ENCODE measurements around the gene KCP. TPM values are rescaled to one million over a fixed set of nuclear protein-coding genes. Genes with fewer than 3 reads are reported as not detected.
"Not testable (repeated sequence)": the region's sequence is repeated elsewhere in the genome, so short reads cannot be mapped to it uniquely, and the experiment has no call there.

KCP gene
- total RNA-seq, 2 experiments from 2014 or later = 0.11 TPM; not detected in 1

DNA sequence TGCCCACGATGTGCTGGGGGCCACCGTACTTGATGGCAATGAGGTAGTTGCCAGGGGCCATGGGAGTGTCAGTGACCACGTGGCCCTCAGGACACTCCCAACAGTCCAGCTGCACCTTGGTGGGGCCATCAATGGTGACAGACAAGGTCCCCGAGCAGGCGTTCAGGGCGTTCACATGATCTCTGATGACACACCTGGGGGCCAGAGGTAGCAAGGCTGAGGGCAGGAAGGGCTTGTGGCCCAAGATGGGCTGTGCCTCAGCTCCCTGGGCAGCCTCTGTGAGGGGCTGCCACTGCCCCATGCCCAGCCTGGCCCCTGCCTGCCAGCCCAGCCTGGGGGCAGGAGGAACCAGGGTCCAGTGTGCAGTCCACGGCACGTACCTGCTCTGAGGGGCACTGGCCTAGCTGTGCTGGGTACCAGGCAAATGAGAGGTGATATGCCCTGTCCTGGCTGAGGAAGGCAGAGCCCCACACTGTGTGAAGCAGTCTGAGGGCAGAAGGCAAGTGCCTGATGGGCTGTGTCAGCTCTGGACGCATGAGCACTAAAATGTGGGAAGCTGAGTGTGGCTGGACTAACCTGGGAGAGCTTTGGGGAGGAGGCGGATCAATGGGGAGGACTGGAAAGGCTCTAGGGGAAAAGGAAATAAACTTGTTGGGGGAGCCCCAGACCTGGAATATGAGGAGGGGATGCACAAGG lies 3.5 kb upstream of the KCP start:
- Histone ChIP-seq H3K9me3 (ENCODE audit: control insufficient read depth in 1 of 2, insufficient read depth in 1 of 2, low read length in 2 of 2) (peaks cover 0 to 12% of the 10 kb centered on the region in 2 experiments), H3K27ac (ENCODE audit: low read depth in 1 of 2, low read length in 2 of 2) (no peak overlapping the region), H3K4me3 (ENCODE audit: low read length) (no peak overlapping the region), H3K4me1 (ENCODE audit: insufficient read depth, low read length) (peaks cover 13% of the 10 kb centered on the region), H3K36me3 (ENCODE audit: insufficient read depth, low read length) (no peaks in the 10 kb centered on the region), H3K27me3 (ENCODE audit: control insufficient read depth in 1 of 2, insufficient read depth in 2 of 2, low read length in 2 of 2) (peaks cover 34 to 45% of the 10 kb centered on the region in 2 experiments)
- CTCF ChIA-PET = no interaction called here
- peaks cover 6% of the 10 kb centered on the region for H3K4me1 Mint-ChIP-seq (ENCODE audit: low read depth)
- peaks cover 69% of the 10 kb centered on the region for H3K27me3 Mint-ChIP-seq
- ATAC-seq (ENCODE audit: poor library complexity) = no peak
- POLR2A ChIA-PET = no interaction called here
- no peak overlapping the region for H3K27ac Mint-ChIP-seq
- no peak for DNase-seq
- intact Hi-C loops (cut with DNase I, micrococcal nuclease) = no loop called here
- no peaks in the 10 kb centered on the region for H3K9me3 Mint-ChIP-seq
- H3K4me3 Mint-ChIP-seq = no peak overlapping the region
- H3K36me3 Mint-ChIP-seq (ENCODE audit: low read depth) = no peaks in the 10 kb centered on the region
- TF ChIP-seq, protein P1, sequence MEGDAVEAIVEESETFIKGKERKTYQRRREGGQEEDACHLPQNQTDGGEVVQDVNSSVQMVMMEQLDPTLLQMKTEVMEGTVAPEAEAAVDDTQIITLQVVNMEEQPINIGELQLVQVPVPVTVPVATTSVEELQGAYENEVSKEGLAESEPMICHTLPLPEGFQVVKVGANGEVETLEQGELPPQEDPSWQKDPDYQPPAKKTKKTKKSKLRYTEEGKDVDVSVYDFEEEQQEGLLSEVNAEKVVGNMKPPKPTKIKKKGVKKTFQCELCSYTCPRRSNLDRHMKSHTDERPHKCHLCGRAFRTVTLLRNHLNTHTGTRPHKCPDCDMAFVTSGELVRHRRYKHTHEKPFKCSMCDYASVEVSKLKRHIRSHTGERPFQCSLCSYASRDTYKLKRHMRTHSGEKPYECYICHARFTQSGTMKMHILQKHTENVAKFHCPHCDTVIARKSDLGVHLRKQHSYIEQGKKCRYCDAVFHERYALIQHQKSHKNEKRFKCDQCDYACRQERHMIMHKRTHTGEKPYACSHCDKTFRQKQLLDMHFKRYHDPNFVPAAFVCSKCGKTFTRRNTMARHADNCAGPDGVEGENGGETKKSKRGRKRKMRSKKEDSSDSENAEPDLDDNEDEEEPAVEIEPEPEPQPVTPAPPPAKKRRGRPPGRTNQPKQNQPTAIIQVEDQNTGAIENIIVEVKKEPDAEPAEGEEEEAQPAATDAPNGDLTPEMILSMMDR (IDR thresholded peaks at IDR 0.05) = no peak

DNA sequence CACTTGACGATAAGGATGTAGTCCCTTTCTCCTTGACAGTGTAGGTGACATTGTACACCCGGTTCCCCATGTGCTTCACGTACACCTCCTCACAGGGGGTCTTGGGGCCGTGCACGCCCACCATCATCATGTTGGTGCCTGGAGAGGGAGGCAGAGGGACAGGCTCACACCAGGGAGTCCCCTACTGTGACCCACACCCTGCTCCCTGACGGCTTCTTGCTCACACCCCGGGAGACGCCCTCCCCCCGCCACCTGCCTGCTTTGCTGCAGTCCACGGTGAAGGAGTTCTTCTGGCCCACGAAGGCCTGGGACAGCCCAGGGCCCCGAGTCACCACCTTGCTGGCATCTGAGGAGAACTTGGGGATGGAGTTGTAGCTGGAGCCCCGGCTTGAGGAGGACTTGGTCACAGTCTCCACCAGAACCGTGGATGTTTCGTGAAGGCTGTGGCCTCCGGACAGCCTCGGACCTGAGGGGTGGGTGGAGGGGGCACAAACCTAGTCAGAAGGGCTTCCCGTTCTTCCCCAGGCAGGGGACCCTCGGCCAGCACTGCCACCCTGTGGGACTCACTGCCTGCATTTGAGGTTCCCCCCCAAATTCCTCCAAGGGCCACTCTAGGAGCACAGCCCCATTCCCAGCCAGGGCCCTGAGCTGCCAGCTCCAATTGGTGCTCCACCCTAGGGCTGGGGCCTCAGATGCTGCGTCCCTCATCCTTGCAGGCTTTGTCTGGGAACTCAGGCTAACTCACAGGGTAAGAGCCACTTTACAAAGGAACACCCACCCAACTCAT lies 2.4 kb upstream of the KCP start:
- POLR2A ChIA-PET; H3K9me3 Mint-ChIP-seq; ATAC-seq (ENCODE audit: poor library complexity); H3K27ac ChIP-seq (ENCODE audit: low read depth in 1 of 2, low read length in 2 of 2); H3K4me1 Mint-ChIP-seq (ENCODE audit: low read depth); intact Hi-C loops (cut with DNase I, micrococcal nuclease); CTCF ChIA-PET; H3K4me3 Mint-ChIP-seq; H3K4me3 ChIP-seq (ENCODE audit: low read length); DNase-seq; H3K36me3 ChIP-seq (ENCODE audit: insufficient read depth, low read length); H3K27ac Mint-ChIP-seq; H3K36me3 Mint-ChIP-seq (ENCODE audit: low read depth): not testable (repeated sequence)
- H3K9me3 ChIP-seq (ENCODE audit: control insufficient read depth in 1 of 2, insufficient read depth in 1 of 2, low read length in 2 of 2) = peaks cover 0 to 12% of the 10 kb centered on the region in 2 experiments
- H3K4me1 ChIP-seq (ENCODE audit: insufficient read depth, low read length) = peaks cover 13% of the 10 kb centered on the region
- peaks cover 71% of the 10 kb centered on the region for H3K27me3 Mint-ChIP-seq
- H3K27me3 ChIP-seq (ENCODE audit: control insufficient read depth in 1 of 2, insufficient read depth in 2 of 2, low read length in 2 of 2) = peaks cover 34 to 48% of the 10 kb centered on the region in 2 experiments

DNA sequence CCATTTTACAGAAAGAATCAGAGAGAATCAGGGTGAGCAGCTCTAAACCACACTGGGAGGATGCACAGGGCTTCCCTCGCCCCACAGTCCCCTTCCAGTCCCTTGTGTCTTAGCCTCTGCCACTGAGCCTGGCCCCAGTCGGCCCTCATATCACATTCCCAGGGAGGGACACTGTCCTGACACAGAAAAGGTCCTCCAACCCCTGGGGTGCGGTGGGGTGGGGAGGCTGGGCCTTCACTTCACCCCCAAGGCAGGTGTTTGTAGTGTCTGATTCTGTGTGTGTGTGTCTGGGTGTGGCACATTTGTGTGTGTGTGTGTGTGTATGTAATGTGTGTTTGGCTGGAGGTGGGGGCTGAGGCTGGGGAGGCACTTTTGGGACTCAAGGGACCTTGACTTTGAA lies 1.8 kb upstream of the KCP start:
- peaks cover 13% of the 10 kb centered on the region for H3K4me1 ChIP-seq (ENCODE audit: insufficient read depth, low read length)
- ATAC-seq (ENCODE audit: poor library complexity) (no peak), DNase-seq (no peak)
- no peaks in the 10 kb centered on the region for H3K36me3 Mint-ChIP-seq (ENCODE audit: low read depth)
- CTCF ChIA-PET = no interaction called here
- no peak overlapping the region for H3K27ac Mint-ChIP-seq
- peaks cover 6% of the 10 kb centered on the region for H3K4me1 Mint-ChIP-seq (ENCODE audit: low read depth)
- H3K36me3 ChIP-seq (ENCODE audit: insufficient read depth, low read length) = no peaks in the 10 kb centered on the region
- POLR2A ChIA-PET = no interaction called here
- H3K27me3 Mint-ChIP-seq = peaks cover 72% of the 10 kb centered on the region
- H3K9me3 Mint-ChIP-seq = no peaks in the 10 kb centered on the region
- TF ChIP-seq, protein P1 (IDR thresholded peaks at IDR 0.05) = no peak
- H3K27me3 ChIP-seq (ENCODE audit: control insufficient read depth in 1 of 2, insufficient read depth in 2 of 2, low read length in 2 of 2) = peaks cover 34 to 48% of the 10 kb centered on the region in 2 experiments
- H3K27ac ChIP-seq (ENCODE audit: low read depth in 1 of 2, low read length in 2 of 2) = no peak overlapping the region
- H3K4me3 Mint-ChIP-seq = no peak overlapping the region
- H3K4me3 ChIP-seq (ENCODE audit: low read length) = no peak overlapping the region
- intact Hi-C loops (cut with DNase I, micrococcal nuclease) = no loop called here
- H3K9me3 ChIP-seq (ENCODE audit: control insufficient read depth in 1 of 2, insufficient read depth in 1 of 2, low read length in 2 of 2) = peaks cover 0 to 12% of the 10 kb centered on the region in 2 experiments

Data from CD4-positive, alpha-beta T cell (primary cell).